HepG2 (cell line): ENCODE measurements around the gene KLHL18.

Source experiments
- MXD4 ChIP-seq: IDR thresholded peaks from 2 replicates; pipeline ENCODE4 v1.6.1; 2016; ENCODE audit warnings: mild to moderate bottlenecking, missing biosample characterization, missing genetic modification reagents
- POLR2A ChIP-seq, 2 experiments: IDR thresholded peaks; 2 replicates each; pipeline ENCODE4 v1.6.1; 2011; ENCODE audit warnings: low read depth in 2 of 2, low read length in 2 of 2, mild to moderate bottlenecking in 1 of 2, moderate library complexity in 1 of 2; ENCODE audit not compliant: insufficient read depth in 1 of 2
- RAD21 ChIP-seq: fragments of 450-650 bp; formaldehyde crosslinking; IDR thresholded peaks from 2 replicates; pipeline ENCODE4 v1.5.0; 2020; ENCODE audit warnings: mild to moderate bottlenecking
- TBP ChIP-seq: sonication (generic); formaldehyde crosslinking; IDR thresholded peaks from 2 replicates; pipeline ENCODE4 v1.5.0; 2020; ENCODE audit warnings: missing genetic modification reagents
- ZNF792 ChIP-seq: IDR thresholded peaks from 2 replicates; pipeline ENCODE4 v1.6.1; 2016
- TF ChIP-seq, protein P1 (sequence below): sonication (generic); formaldehyde crosslinking; IDR thresholded peaks from 2 replicates; pipeline ENCODE4 v1.4.0; 2020; ENCODE audit warnings: missing genetic modification reagents
- TF ChIP-seq, protein P2 (sequence below): sonication (generic); formaldehyde crosslinking; IDR thresholded peaks from 2 replicates; pipeline ENCODE4 v1.8.0; 2022; ENCODE audit warnings: mild to moderate bottlenecking, missing genetic modification reagents

DNA sequence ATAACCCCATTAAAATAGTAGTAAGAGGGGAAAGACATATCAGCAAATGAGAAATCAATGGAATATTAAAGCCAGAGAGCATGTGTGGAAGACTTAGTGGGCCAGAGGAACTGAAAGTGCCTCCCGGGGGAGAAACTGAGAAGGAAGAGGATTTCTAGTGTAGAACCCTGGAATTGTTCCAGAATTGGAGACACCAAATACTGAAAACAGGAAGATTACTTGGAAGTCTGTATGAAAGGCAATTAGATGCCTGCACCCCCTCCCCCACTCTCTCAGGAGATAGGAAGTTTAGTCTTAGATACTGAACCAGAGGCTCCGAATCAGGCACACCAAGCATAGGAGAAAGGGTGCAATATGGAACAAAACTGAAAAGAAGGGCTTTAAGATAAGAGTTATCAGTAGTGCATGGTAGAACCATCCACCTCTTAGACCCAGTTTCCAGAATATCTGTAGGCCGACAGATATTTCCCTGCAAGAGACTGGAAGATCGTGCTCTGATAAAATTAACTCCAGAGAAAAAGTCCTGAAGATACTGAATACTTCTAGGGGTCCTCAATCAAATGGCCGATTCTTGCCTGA, 32.4 kb downstream of the KLHL18 start:
- TF ChIP-seq, protein P1, sequence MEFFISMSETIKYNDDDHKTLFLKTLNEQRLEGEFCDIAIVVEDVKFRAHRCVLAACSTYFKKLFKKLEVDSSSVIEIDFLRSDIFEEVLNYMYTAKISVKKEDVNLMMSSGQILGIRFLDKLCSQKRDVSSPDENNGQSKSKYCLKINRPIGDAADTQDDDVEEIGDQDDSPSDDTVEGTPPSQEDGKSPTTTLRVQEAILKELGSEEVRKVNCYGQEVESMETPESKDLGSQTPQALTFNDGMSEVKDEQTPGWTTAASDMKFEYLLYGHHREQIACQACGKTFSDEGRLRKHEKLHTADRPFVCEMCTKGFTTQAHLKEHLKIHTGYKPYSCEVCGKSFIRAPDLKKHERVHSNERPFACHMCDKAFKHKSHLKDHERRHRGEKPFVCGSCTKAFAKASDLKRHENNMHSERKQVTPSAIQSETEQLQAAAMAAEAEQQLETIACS = no peak
- no peak for TF ChIP-seq POLR2A (IDR thresholded peaks at IDR 0.05; ENCODE audit: insufficient read depth in 1 of 2, low read depth in 2 of 2, low read length in 2 of 2)
- TF ChIP-seq MXD4 (CRISPR knock-in tag) = no peak
- TF ChIP-seq TBP (CRISPR knock-in tag) = no peak
- no peak for TF ChIP-seq ZNF792 (CRISPR knock-in tag)
- TF ChIP-seq, protein P2, sequence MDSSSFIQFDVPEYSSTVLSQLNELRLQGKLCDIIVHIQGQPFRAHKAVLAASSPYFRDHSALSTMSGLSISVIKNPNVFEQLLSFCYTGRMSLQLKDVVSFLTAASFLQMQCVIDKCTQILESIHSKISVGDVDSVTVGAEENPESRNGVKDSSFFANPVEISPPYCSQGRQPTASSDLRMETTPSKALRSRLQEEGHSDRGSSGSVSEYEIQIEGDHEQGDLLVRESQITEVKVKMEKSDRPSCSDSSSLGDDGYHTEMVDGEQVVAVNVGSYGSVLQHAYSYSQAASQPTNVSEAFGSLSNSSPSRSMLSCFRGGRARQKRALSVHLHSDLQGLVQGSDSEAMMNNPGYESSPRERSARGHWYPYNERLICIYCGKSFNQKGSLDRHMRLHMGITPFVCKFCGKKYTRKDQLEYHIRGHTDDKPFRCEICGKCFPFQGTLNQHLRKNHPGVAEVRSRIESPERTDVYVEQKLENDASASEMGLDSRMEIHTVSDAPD (CRISPR knock-in tag) = no peak
- TF ChIP-seq RAD21 = no peak
